Mucosa of stomach (tissue), 1 donor: ENCODE data around the gene PLAAT4.

Experiments
- H3K27me3 ChIP-seq: one replicate; pipeline ENCODE4 v1.7.0; 2013; ENCODE audit warnings: mild to moderate bottlenecking, low read length; ENCODE audit not compliant: control insufficient read depth, insufficient read depth
- H3K36me3 ChIP-seq: one replicate; pipeline ENCODE4 v1.7.0; 2013; ENCODE audit warnings: low read length; ENCODE audit not compliant: control insufficient read depth, insufficient read depth
- H3K4me1 ChIP-seq: one replicate; pipeline ENCODE4 v1.7.0; 2013; ENCODE audit warnings: mild to moderate bottlenecking, low read length; ENCODE audit not compliant: control insufficient read depth, insufficient read depth
- H3K4me3 ChIP-seq: one replicate; pipeline ENCODE4 v1.7.0; 2013; ENCODE audit warnings: low read length
- H3K9ac ChIP-seq: one replicate; pipeline ENCODE4 v1.7.0; 2013; ENCODE audit warnings: mild to moderate bottlenecking, low read length, moderate library complexity
- H3K9me3 ChIP-seq: one replicate; pipeline ENCODE4 v1.7.0; 2013; ENCODE audit warnings: mild to moderate bottlenecking, low read length, moderate library complexity; ENCODE audit not compliant: control insufficient read depth
- donor health status: Pancreatic carcinoma.

PLAAT4 gene

GRCh38 chr11:63536669-63537292, at the start of gene PLAAT4:
PLAAT4 (plus strand) TSS chr11:63536808; CDS start chr11:63536869, 61 bp downstream.
- peak within 1 kb of the TSS; percentile 72 for H3K9ac ChIP-seq
- no peaks in the 10 kb centered on the region for H3K27me3 ChIP-seq
- no peaks in the 10 kb centered on the region for H3K9me3 ChIP-seq
- H3K4me3 ChIP-seq, result peak within 1 kb of the TSS; percentile 75
- H3K36me3 ChIP-seq, result no peaks in the 10 kb centered on the region
- H3K4me1 ChIP-seq, result peaks cover 30% of the 10 kb centered on the region

- Histone ChIP-seq H3K4me1 (peaks cover 12% of the 10 kb centered on the region), H3K9ac (no peak overlapping the region), H3K9me3 (no peaks in the 10 kb centered on the region), H3K36me3 (no peaks in the 10 kb centered on the region), H3K4me3 (no peak overlapping the region), H3K27me3 (peaks cover 12% of the 10 kb centered on the region)
Observed at GRCh38 chr11:63488789-63489188, 47.8 kb upstream of the PLAAT4 start.

- Histone ChIP-seq H3K9me3 (no peaks in the 10 kb centered on the region), H3K27me3 (peaks cover 12% of the 10 kb centered on the region), H3K4me3 (no peak overlapping the region), H3K36me3 (no peaks in the 10 kb centered on the region), H3K4me1 (peaks cover 12% of the 10 kb centered on the region), H3K9ac (no peak overlapping the region)
Observed at GRCh38 chr11:63489879-63490278, 46.7 kb upstream of the PLAAT4 start.

- Histone ChIP-seq H3K4me1 (peaks cover 12% of the 10 kb centered on the region), H3K4me3 (no peak within 1 kb of the TSS), H3K9ac (peak within 1 kb of the TSS; percentile 47), H3K27me3 (peaks cover 12% of the 10 kb centered on the region), H3K9me3 (no peaks in the 10 kb centered on the region), H3K36me3 (no peaks in the 10 kb centered on the region)
Observed at GRCh38 chr11:63490551-63491239, 45.9 kb upstream of the PLAAT4 start, which contains the start of gene PLAAT5. PLAAT5 (minus strand) TSS chr11:63491167; CDS start chr11:63491034, 133 bp downstream.

GRCh38 chr11:63491240-63491587, 45.4 kb upstream of the PLAAT4 start:
- Histone ChIP-seq H3K27me3 (peaks cover 12% of the 10 kb centered on the region), H3K9me3 (no peaks in the 10 kb centered on the region), H3K4me3 (no peak overlapping the region), H3K9ac (peak overlapping the region; percentile 47), H3K4me1 (peaks cover 12% of the 10 kb centered on the region), H3K36me3 (no peaks in the 10 kb centered on the region)

GRCh38 chr11:63491636-63492372, 44.8 kb upstream of the PLAAT4 start:
- H3K4me1 ChIP-seq, result peaks cover 12% of the 10 kb centered on the region
- peaks cover 12% of the 10 kb centered on the region for H3K27me3 ChIP-seq
- no peaks in the 10 kb centered on the region for H3K36me3 ChIP-seq
- H3K9ac ChIP-seq, result no peak overlapping the region
- H3K4me3 ChIP-seq, result no peak overlapping the region
- H3K9me3 ChIP-seq, result no peaks in the 10 kb centered on the region

- H3K9me3 ChIP-seq, result no peaks in the 10 kb centered on the region
Observed at GRCh38 chr11:63492441-63492840, 44.2 kb upstream of the PLAAT4 start.

GRCh38 chr11:63493127-63493526, 43.5 kb upstream of the PLAAT4 start:
- Histone ChIP-seq H3K4me3 (no peak overlapping the region), H3K36me3 (no peaks in the 10 kb centered on the region), H3K9me3 (no peaks in the 10 kb centered on the region), H3K9ac (no peak overlapping the region), H3K4me1 (peaks cover 12% of the 10 kb centered on the region), H3K27me3 (peaks cover 12% of the 10 kb centered on the region)

More at GRCh38 chr11:63492441-63492840, 44.2 kb upstream of the PLAAT4 start:
- Histone ChIP-seq H3K4me1 (peaks cover 12% of the 10 kb centered on the region), H3K4me3 (no peak overlapping the region), H3K36me3 (no peaks in the 10 kb centered on the region), H3K27me3 (peaks cover 12% of the 10 kb centered on the region), H3K9ac (no peak overlapping the region)

GRCh38 chr11:63494975-63495374, 41.6 kb upstream of the PLAAT4 start:
- Histone ChIP-seq H3K9ac (no peak overlapping the region), H3K36me3 (no peaks in the 10 kb centered on the region), H3K27me3 (peaks cover 12% of the 10 kb centered on the region), H3K9me3 (no peaks in the 10 kb centered on the region), H3K4me3 (no peak overlapping the region), H3K4me1 (peaks cover 12% of the 10 kb centered on the region)

- Histone ChIP-seq H3K36me3 (no peaks in the 10 kb centered on the region), H3K4me3 (no peak overlapping the region), H3K4me1 (peaks cover 29% of the 10 kb centered on the region), H3K27me3 (no peaks in the 10 kb centered on the region), H3K9me3 (no peaks in the 10 kb centered on the region), H3K9ac (no peak overlapping the region)
Observed at GRCh38 chr11:63499874-63500273, 36.7 kb upstream of the PLAAT4 start.

GRCh38 chr11:63501236-63501635, 35.4 kb upstream of the PLAAT4 start:
- no peaks in the 10 kb centered on the region for H3K9me3 ChIP-seq
- no peak overlapping the region for H3K4me3 ChIP-seq
- no peaks in the 10 kb centered on the region for H3K36me3 ChIP-seq
- peaks cover 41% of the 10 kb centered on the region for H3K4me1 ChIP-seq
- H3K9ac ChIP-seq, result no peak overlapping the region
- H3K27me3 ChIP-seq, result no peaks in the 10 kb centered on the region

- Histone ChIP-seq H3K27me3 (no peaks in the 10 kb centered on the region), H3K36me3 (no peaks in the 10 kb centered on the region), H3K9ac (no peak overlapping the region), H3K4me1 (peaks cover 41% of the 10 kb centered on the region), H3K4me3 (no peak overlapping the region), H3K9me3 (no peaks in the 10 kb centered on the region)
Observed at GRCh38 chr11:63502252-63502820, 34.3 kb upstream of the PLAAT4 start.
